Epidermal melanocyte (primary cell): ENCODE results near the gene THOP1.

ENCODE experiments used
- DNase-seq: peaks from one replicate; pipeline ENCODE4 v3.0.0; 2011; ENCODE audit warnings: low spot score; ENCODE audit not compliant: insufficient read length

Gene THOP1

DNA sequence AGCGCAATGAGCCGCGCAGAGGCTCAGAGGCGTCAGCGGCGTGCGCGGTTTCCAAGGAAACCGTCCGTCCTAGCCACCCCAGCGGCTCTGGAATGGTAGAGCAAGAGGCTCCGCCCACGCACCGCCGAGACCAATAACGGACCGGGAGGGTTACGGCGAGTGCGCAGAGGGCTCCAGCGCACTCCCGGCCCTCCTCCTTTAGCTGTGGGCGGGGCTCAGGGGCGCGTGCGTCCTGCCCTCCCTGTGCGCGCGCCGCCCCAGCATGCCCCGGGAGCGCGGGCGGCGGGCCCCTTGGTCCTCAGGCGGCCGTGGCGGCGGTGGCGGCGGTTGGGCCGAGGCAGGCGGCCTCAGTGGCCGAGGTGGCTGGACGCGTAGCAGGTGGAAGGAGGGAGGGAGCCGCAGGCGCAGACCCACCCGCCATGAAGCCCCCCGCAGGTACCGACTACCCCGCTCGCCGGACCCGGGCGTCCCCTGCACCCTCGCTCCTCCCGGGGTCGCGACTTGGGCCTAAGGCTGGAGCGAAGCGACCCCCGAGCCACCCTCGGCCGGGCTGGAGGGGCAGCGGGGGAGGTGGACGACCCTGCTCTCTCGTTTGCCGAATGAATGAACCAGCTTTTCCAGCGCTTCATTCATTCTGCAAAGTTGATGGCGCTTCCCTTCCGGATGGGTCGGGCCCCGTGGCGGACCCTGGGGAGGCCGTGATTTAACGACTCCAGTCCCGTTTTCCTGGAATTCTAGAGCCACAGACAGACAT, at the start of gene THOP1:
THOP1 (plus strand) TSS at position 260 of the 754 bp plus-strand sequence; CDS start at position 420, 160 bp downstream.
- peak; percentile 96 for DNase-seq

DNA sequence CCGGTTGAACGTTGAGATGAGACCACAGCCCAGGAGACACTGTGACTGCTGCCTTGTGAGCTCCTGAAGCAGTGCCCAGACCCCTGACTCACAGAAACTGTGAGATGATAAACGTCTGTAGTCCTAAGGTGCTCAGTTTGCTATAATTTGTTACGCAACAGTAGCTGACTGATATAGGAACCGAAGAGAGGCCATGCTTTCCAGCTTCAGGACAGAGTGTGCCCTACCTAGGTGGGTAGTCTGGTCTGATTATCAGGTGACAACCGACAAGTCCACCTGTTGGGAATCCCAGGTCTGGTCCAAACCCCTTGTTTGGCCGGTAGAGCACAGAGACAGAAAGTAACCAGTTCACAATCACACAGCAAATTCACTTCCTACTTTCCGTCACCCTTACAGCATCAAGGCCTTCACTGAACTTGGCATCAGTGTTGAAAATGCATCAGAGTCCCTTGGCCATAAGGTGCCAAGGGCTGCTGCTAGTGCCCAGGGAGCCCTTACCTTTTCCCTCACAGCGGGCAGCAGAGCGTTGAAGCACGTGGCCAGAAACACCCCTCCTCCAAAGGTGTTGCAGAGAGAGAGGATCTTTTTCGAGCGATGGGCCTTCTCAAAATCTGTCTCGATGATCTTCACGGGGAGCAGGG, 48.6 kb upstream of the THOP1 start:
- DNase-seq, result no peak

DNA sequence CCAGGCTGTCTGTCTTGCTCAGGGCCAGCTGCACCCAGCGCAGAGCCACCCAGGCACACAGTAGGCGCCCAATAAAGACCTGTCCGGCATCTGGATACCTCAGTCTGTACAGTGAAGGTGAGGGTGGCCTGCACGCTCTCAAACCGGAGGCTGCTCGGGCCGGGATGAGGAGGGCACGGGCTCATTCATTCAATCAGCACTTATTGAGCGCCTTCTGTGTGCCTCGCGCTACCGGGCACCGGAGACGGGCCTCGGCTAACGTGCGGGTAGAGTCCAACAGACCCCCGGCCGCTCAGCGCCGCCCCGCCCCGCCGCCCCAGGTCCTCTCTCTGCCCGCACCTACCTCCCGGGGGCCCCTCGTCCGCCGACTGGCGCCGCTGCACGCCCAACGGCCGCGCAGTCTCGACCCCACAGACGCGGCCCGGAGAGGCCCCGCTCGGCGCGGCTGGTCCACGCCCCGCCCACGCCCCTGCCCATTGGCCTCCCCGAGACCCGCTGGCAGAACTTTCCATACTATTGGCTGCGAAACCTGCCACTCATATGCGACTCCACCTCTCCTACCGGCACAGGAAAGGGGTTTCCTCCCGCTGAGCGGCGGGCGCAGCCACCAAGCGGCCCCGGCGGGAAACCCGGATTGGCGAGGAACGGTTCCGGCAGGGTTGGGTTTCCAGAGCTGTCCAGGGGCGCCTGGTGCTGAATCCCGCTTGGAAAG, 45.5 kb upstream of the THOP1 start, which contains the start of gene SLC39A3:
SLC39A3 (minus strand) TSS at position 416 of the 712 bp plus-strand sequence. CDS start 2,760 bp downstream, outside the sequence.
- DNase-seq, result peak; percentile 100

DNA sequence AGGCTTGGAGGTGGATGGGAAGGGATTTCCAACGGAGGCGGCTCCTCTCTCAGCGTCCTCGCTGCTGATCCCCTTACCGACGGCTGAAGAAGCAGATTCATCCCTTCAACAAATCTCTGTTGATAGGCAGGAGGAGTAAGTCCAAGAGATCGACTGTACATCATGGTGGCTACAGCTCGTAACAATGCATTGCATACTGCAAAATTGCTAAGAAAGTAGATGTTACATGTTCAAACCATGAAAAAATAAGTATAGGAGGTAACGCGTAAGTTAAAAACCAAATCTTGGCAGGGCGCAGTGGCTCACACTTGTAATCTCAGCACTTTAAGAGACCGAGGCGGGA, 45.0 kb upstream of the THOP1 start:
- DNase-seq, result no peak

DNA sequence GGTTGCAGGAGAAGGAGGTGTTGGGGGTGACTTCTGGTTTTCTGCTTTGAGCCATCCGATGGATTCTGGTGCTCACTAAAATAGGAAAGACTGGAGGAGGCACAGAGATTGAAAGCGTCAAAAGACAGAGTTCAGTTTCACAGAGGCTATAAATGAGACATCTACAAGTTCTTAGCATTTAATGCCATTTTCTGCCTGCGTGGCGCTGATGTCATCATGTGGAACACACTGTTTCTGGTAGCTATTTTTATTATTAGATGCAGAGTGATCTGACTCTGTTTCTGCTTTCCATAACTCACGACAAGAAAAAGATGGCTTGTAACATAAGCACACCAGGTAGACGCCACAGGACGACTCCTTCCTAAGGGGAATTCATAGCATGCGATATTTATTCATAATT, 42.2 kb upstream of the THOP1 start:
- DNase-seq, result no peak

DNA sequence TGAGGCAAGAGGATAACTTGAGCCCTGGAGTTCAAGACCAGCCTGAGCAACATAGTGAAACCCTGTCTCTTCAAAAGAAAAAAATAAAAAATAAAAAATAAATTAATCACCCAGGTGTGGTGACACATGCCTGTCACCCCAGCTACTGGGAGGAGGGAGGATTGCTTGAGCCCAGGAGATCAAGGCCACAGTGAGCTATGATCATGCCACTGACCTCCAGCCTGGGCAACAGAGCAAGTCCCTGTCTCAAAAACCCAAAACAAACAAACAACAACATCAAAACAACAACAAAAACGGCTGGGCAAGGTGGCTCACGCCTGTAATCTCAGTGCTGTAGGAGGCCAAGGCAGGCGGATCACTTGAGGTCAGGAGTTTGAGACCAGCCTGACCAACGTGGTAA, 41.2 kb upstream of the THOP1 start:
- no peak for DNase-seq

DNA sequence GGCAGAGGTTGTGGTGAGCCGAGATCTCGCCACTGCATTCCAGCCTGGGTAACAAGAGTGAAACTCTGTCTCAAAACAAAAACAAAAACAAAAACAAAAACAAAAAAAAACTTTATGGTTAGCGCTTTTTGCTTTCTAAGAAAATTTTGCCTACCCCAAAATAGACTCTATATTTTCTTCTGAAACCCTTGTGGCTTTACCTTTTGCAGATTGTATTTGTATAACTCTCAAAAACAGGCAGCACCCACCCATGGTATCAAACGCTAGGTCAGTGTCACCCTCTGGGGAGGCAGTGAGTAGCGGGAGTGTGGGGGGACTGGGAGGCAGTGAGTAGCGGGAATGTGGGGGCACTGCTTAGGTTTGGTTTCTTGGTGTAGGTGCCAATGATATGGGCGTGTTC, 38.0 kb upstream of the THOP1 start:
- no peak for DNase-seq

DNA sequence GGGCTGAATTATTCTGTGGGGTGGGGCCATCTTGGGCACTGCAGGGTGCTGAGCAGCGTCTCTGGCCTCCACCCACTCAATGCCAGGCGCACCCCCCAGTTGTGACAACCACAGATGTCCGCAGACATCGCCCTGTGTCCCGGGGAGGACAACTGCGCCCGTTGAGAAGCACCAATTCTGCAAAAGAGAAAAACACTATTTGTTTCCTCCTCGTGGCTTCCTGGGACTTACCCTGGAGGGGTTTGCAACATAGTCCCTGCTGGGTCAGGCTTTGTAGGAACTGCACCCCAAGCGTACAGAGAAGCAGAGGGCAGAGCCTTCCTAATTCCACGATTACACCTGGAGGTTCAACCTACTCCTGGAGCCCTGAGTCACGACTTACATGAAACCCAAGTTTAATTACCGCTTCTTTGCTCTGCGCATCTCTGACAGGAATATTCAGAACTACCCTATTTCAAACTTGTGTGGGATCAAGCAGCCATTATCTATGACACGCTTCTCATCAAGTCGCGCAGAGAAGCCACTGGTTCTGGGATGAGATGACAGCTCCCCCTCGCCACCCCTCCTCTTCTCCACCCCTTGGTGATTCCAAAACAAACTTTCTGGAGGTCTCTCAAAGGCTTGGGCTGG, 34.4 kb upstream of the THOP1 start:
- no peak for DNase-seq

DNA sequence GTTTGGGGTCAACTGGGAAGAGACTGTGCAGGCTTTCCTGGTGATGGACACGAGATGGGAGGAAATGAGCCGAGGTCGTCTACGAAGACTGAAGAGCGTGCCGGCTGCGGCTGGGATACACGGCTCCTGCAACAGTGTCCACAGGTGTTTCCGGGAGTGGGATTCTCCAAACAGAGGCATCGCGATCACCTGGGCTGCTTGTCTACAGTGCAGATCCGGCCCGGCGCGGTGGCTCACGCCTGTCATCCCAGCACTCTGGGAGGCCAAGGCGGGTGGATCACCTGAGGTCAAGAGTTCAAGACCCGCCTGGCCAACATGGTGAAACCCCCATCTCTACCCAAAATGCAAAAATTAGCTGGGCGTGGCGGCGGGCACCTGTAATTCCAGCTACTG, 33.9 kb upstream of the THOP1 start:
- DNase-seq, result no peak

DNA sequence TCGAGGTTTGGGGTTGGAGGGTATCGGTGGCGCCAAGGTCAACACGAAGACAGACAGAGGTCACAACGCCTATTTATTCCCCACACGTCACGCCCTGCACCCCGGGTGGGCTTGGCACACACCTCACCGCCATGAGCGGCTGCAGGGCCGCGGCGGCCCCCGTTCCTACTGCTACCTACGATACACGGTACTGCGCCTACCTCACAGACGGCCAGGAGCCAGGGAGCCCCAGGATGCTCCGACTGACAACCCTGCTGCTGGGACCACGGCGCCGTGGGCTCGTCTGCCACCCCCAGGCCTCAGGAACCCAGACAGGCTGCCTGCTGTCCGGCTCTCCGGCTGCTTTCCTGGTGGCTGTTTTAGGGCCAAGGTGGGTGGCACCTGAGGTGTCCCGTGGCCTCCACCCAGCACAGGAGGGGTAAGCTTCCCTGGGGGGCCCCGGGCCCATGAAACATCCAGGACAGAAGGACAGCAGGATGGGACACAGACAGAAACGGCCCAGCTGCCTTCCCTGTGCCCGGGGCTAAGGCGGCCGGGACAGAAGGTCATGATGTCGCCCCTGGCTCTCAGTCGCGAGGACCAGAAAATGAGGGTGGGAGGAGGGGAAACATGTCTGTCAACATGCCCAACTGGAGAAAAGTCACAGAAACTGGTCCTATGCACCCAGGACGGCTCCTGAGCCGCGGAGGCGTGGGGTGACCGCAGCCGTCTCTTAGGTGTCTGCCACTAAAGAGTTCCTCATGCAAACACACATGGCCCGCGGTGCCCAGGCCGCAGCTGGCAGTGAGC, 30.4 kb upstream of the THOP1 start:
- no peak for DNase-seq

DNA sequence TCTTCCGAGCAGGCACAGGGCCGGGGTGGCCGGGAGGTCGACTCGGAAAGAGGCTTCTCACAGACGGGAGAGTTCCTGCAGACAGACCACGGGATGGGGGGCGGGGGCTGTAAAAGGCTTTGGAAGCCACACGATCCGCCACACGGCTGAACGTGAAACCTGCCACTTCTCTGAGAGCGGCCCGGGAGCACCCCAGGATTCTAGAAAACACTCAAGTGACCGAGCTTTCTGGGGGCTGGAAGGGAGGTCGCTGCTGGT, 29.9 kb upstream of the THOP1 start:
- no peak for DNase-seq

DNA sequence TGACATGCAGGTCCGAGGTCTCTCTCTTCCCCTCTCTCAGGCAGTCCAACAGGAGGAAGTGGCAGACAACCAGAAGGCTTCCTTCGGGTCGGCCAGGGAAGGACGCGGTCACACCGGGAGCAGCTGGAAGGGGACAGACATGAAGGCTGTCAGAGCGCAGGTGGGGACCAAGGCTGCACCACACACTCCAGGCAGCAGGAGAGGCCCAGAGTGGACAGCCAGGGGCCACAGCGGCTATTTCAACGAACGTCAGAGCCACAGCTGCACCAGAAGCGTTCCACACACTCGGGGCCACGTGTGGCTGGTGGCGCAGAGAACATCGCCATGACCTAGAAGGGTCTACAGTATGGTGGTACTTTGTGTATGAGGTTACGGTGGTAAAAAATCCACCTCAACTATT, 29.5 kb upstream of the THOP1 start:
- DNase-seq, result no peak

DNA sequence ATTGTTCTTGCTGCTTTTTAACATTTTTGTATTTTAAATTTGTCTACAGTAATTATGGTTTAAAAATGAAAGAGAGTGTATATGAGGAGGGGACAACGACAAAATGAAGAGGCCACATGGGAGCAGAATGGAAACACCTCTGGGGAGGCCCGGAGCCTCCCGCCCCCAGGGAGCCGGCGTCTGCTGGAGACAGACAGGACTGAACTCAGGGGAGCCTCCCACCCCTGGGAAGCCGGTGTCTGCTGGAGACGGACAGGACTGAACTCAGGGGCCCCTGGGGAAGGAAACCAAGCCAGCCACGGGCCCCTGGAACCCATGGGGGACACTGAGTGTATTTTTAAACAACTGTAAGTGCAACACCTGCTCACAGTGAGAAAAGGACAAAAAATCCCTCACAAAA, 28.8 kb upstream of the THOP1 start:
- no peak for DNase-seq

DNA sequence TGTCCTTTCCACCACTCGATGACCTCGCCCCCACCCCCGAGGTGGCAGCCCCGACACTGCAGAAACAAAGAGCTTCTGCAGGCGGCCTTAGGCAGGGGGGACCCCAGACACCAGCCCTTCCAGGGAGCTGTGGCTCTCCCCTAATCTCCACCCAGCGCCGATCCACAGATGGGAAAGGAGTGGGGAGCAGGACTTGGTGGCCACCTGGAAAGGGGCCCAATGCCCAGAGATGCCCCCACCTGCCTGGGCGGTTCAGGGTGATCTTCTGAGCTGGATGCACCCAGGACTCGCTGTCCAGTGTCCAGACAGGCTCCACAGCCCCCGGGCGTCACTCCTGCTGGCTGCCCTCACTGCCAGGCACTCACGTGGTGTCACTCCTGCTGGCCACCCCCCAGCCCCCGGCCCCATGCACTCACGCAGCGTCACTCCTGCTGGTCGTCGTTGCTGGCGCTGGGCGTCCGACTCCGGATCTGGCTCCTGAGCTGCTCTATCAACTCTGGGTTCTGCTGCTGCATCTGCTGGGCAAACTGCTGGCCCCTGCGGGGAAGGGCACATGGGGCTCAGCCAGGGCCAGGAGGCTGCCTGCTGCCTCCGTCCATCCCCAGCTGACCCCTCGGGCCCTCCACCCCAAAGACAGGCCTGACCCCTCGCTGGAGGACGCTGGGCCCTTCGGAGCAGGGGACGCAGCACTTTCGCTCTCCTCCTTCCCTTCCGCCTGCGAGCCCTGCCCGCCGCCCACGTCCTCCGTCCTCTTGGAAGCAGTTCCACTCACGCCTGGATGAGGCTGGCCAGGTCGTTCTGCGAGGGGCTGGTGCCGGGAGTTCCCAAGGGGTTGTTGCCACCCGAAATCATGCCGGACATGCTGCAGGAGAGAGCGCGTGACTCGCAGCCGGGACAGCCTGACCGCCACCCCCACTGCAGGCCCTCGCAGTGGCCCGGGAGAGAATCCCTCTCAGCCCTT, 28.1 kb upstream of the THOP1 start:
- no peak for DNase-seq

DNA sequence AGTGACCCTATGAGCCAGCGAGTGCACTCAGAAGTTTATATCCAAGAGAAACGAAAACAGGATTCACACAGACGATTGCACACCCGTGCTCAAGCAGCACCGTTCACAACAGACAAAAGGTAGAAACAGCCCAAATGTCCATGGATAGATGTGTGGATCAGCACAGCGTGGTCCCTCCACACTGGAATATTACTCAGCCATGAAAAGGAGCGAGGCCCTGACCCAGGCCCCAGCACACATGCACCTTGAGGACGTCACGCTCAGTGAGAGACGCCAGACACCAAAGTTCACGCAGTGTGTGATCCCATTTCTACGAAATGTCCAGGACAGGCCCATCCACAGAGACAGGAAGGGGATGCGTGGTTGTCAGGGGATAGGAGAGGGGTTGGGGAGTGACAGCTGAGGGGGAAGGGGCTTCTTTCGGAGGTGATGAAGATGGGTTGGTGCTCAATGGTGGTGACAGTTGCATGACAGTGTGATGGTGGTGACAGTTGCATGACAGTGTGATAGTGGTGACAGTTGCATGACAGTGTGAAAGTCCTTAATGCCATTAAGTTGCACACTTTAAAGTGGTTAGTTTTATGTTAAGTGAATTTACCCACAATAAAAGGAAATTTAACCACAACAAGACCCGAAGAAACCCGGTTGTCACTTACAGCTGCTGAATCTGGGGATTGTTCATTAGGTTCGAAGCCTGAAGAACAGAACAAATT, 26.5 kb upstream of the THOP1 start:
- DNase-seq, result no peak

DNA sequence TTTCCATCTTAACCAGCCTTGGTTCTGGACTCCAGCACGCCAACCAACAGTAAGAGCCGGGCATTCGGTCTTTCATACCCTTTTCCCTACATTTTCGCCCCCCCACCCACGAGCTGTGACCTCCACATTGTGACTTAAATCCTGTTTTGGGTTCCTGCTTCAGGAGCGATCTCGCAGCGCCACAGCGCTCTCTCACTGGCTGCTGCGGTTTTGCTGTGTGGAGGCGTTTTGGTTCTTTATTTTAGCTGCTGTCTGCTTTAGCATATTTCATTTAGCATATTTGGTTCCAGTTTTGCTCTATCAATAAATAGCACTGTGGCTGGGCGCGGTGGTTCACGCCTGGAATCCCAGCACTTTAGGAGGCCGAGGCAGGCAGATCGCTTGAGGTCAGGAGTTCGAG, 25.9 kb upstream of the THOP1 start:
- no peak for DNase-seq

DNA sequence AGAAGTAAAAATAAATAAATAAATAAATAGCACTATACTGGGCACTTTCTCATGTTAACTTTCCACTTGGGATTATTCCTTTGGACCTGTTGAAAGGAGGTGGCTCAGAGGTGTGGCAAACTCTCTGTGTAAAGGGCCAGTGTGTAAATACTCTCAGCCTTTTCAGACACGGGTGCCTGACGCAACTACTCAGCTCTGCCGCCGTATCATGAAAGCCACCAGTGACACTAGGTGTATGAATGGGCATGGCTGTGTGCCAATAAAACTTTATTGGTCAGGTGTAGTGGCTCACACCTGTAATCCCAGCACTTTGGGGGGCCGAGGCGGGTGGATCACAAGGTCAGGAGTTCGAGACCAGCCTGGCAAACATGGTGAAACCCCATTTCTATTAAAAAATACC, 25.3 kb upstream of the THOP1 start:
- DNase-seq, result no peak

DNA sequence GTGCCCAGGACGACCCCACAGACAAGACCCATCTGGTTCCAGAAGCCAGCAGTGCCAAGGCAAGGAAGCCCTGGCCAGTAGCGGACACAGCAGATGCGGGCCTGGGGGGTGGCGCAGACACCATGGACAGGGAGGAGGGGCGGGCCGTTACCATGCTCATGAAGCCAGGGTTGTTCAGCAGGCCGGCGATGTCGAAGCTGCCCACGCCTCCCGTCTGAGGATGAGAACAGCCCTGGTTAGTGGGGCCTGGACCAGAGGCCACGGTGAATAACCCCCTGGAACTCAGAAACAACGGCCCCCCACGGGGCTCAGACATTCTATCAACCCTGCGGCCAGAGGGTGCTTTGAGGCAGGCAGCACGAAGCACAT, 24.0 kb upstream of the THOP1 start:
- no peak for DNase-seq

DNA sequence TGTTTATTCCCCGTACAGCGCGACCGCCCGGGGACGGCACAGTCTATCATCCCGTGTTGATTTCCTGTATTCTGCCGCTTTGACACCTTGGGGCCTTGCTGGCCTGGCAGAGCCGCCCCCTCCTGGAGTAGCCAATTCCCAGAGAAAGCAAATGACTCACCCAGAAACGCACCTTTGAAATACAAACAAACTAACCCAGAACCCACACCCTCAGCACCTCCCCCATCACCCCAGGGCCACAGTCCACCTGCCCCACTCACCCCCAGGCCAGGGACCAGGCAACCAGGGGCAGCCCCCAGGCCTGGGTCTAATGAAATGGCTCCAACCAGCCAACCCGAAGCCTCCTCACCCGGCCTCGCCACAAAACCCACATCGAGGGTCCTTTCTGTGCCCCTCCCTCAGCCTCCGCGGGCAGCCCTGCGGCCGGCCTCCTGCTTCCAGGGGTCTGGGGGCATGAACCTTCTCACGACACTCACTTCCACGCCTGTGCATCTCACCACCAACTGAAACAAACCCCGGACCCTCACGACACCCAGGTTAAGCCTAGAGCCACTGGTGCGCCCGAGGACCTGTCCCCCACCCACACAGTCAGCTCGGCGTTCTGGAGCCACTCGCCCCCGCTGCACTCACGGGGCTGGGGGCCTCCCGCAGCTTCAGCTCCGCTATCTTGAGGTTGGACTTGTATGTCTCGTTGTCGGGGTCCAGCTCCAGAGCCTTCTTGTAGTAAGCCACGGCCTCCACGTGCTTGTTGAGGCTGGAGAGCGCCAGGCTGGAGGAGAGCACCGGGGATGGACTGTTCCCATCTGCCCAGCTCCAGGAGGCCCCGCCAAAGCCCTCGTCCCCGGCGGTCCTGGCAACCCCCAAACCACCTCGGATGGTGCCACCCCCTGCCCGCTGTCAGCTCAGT, 23.2 kb upstream of the THOP1 start:
- no peak for DNase-seq
